OCI-M2 (cell line): ENCODE results near the gene PHOSPHO1.

Source experiments
- DNase-seq: peaks from one replicate; lab custom pipeline; 2025; ENCODE audit not compliant: unreplicated experiment; lab: John Stamatoyannopoulos, UW

Gene PHOSPHO1

DNA sequence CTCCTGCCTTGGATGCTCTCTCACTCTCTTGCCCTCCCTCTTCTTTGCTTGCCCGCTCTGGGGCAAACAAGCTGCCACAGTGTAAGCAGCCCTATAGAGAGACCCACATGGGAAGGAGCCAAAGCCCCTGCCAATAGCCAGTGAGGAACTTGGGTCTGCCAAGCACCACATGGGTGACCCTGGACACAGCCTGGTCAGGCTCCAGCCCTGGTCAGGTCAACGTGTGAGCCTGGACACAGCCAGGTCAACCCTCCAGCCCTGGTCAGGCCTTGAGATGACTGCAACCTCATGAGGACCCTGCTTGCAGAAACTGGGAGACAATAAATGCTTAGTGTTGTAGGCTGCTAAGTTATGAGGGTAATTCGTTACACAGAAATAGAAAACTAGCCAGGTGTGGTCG lies 14.3 kb upstream of the PHOSPHO1 start:
- no peak for DNase-seq

DNA sequence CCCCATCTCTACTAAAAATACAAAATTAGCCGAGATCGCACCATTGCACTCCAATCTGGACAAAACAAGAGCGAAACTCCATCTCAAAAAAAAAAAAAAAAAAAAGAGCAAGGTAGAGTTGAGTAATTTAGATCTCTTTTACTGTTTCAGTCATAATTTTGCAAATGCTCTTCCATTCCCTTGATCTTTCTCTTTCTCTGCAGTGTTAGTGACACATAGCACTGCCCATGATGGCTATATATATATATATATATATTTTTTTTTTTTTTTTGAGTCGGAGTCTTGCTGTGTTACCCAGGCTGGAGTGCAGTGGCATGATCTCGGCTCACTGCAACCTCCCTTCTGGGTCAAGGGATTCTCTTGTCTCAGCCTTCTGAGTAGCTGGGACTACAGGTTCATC lies 12.2 kb upstream of the PHOSPHO1 start:
- no peak for DNase-seq

DNA sequence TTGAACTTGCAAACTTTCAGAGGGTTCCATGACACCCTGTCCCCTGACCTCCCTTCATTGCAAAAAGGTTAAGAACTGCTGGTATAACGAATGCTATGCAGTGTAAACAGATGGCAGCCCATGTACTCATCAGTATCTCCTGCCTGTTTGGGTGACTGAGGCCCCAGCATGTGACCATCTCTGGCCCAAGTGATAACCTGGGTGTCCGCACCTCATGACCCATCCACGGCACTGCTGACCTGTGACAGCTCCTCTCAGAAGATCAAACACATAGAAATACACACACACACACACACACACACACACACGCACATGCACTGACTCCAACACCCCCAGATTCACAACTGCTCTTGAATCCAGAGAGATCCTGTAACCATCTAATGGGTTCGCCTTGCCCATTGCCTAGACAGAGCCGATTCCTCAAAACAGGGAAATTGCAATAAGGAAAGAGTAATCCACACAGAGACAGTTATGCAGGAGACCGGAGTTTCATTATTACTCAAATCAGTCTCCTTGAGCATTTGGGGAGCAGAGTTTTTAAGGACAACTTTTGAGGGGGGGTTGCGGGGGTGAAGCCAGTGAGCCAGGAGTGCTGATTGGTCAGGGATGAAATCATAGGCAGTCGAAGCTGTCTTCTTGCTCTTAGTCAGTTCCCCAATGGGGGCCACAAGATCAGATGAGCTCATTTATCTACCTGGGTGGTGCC lies 11.3 kb upstream of the PHOSPHO1 start:
- no peak for DNase-seq

DNA sequence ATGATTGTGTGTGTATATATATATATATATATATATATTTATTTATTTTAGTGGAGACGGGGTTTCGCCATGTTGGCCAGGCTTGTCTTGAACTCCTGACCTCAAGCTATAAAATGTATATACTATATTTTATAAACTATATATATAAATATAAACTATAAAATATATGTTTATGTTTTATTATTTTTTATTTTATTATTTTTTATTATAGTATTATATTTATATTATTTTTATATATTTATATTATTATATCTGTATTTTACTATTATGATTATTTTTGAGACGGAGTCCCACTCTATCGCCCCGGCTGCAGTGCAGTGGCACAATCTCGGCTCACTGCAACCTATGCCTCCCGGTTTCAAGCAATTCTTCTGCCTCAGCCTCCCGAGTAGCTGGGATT lies 10.5 kb upstream of the PHOSPHO1 start:
- DNase-seq: no peak

DNA sequence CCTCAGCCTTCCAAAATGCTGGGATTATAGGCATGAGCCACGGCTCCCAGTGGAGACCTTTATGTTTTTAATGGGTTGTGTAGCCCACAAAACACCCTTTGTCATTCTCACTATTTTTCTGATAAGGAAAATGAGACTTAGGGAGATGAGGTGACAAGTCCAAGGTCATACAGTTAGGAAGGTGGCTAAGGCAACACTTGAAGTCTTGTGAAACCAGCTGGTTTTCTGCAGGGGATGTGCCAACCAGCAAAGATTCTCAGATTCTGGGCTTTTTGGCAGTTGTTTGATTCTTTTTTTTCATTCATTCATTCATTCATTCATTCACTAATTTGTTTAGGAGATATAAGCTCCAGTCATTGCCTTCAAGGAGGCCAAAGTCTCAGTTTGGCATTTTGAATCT lies 10.0 kb upstream of the PHOSPHO1 start:
- no peak for DNase-seq

DNA sequence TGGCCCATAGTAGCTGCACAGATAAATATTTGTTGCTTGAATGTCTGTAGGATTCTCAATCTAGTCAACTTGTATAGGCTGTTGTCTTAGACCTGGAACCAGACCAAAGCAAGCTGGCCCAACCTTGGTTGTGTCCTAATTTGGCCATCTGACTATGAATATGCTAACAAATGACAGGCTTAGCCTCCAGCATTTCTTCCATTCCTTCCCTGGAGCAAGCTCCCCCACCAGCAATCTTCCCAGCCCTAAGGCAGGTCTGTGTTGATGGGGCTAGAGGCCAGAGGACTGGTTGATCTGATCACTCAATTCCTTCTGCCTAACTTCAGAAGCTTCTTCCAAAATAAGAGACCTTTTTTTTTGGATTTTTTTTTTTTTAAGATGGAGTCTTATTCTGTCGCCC lies 9.4 kb upstream of the PHOSPHO1 start:
- DNase-seq: no peak

GRCh38 chr17:49235896-49236295 lies 5.3 kb upstream of the PHOSPHO1 start:
- DNase-seq: no peak

- DNase-seq: no peak
Measured at GRCh38 chr17:49234509-49235080, 4.0 kb upstream of the PHOSPHO1 start.

DNA sequence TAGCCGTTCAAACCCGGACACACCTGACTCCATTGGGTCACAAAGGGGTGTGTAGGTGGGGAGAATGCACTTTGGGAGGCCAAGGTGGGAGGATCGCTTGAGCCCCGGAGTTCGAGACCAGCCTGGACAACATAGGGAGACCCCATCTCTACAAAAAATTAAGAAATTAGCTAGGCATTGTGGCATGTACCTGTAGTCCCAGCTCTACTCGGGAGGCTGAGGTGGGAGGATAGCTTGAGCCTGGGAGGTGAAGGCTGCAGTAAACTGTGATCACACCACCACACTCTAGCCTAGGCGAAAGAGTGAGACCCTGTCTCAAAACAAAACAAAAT lies 942 bp upstream of the PHOSPHO1 start:
- no peak for DNase-seq

GRCh38 chr17:49229805-49230600 lies 584 bp downstream of the PHOSPHO1 start:
- DNase-seq: no peak

DNA sequence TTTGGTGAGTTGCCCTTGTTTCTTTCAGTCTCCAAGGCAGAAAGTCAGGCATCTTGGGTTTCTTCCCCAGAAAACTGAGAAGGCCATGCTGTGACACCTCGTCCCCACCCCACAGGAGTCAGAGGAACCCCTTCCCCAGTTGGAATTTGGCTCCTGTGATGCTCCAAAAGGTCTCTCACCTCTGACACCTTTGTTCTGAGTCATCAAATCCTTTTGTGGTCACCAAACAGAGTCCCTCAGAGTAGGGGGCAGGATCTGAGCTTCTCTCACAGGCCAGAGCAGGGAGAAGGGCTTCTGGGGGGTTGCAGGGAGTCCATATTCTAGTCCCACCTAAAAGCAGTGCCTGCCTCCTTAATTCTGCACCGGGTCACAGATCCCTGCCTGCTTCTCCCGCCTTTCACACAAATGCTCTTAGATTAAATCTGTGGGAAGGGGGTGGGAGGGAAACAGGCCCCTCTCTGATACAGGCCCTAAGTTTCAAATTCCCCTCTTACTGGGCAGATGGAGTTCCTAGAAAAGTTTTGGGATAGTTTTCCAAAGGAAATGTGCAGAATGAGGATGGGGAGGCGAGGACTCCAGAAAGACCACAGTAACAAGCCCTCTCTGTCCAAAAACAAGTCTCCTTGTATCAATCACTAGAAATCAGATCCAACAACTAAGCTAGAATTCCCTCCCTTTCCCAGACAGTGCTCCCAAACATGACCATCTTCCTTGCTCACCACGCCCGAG lies 1.3 kb downstream of the PHOSPHO1 start:
- no peak for DNase-seq

- DNase-seq: no peak
Measured at GRCh38 chr17:49227436-49228261, 2.9 kb downstream of the PHOSPHO1 start.

- DNase-seq: no peak
Measured at GRCh38 chr17:49226771-49227435, 3.7 kb downstream of the PHOSPHO1 start.

DNA sequence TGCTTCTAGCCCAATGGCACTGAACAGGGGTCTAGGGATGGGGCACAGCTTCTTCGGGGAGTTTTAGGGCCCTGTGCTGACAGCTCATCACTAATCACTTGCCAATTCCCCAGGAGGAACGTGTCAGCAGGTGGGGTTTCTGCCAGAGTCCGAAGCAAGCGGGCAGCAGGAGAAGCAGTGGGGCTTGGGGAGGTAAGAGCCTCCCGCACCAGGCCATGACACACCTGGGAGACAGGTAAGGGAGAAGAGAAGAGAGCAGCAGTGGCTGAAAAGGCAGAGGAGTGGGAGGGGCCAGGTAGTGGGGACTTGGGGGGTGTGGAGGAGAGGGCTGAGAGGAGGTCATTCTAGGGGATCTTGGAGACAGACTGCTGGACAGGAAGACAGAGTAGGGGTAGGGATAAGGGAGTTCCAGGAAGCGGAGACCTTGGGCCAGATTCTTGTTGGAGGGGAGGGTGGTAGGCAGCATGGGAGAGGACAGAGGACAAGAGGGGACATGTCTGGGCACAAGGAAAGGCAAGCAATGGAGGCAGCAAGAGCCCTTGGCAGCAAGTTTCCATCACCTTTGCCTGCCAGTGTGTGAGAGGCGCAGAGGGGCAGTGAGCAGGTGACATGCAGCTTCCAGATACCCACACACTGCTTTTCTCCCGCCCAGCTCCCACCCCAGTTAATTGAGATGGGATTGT lies 4.9 kb downstream of the PHOSPHO1 start:
- no peak for DNase-seq

GRCh38 chr17:49224997-49225337 lies 5.6 kb downstream of the PHOSPHO1 start:
- DNase-seq: no peak

- DNase-seq: no peak
Measured at GRCh38 chr17:49224198-49224996, 6.2 kb downstream of the PHOSPHO1 start.

DNA sequence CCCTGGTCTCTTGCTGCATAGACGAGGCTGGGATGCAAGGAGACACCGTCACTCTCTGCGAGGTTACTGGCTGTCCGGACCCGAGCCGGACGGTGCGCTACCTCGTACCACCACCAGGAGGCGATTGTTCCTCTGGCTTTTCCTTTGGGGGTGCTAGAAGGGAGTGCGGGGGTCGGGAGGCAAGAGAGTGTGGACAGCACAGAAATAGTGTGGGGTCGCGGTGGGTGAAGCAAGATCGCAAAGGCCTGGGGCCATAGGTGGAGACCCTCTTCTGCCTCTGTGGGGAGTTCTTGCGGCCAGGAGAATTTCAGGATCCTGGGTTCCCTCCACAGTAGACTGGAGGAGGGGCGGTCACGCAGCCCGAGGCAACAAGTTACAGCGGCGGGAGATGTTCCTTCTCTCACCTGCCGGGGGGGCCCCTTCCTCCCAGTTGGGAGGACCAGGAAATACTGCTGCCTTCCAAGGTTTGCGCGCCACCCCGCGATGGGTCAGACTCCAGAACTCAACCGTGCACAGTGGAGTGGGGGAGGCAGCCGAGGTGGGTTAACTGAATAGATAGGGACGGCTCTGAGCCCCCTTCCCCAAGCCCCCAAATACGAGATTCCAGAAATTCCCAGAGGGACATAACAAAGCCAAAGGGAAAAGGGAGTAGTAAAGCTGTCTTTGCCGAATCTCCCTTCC lies 6.9 kb downstream of the PHOSPHO1 start:
- DNase-seq: no peak

DNA sequence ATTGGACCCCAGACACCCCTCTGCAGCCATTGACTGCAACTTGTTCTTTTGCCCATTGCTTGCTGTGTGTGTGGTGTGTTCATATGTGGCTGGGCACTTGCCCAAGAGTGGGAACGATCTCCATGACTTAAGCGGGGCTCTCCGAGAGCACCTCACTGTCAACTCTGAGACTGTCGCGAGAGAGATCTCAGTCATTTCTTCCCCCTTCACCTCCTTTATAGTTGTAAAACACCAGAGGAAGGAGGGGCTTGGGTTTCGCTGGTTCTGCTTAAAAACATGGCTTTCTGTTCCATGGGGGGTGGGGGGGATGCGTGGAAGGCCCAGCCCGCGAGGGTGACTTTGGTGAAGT lies 7.4 kb downstream of the PHOSPHO1 start:
- DNase-seq: no peak

GRCh38 chr17:49219987-49220386 lies 10.6 kb downstream of the PHOSPHO1 start:
- no peak for DNase-seq
